GM13976 (cell line): ENCODE measurements around the gene TTC7B.

ENCODE experiments used
- DNase-seq: peaks from one replicate; pipeline ENCODE4 v3.0.0; 2012; ENCODE audit warnings: low spot score
- in situ Hi-C: fragments of 300-500 bp; cut with MboI; formaldehyde crosslinking; loops from one replicate; pipeline ENCODE4 v1.12.0; 2022; ENCODE audit warnings: low sequenced_read_pairs, mixed read lengths, inconsistent platforms; ENCODE audit not compliant: unreplicated experiment
- TF ChIP-seq, protein P1 (sequence below): IDR thresholded peaks from 2 replicates; pipeline ENCODE4 v1.5.1; 2012; ENCODE audit warnings: borderline replicate concordance, mild to moderate bottlenecking; ENCODE audit not compliant: insufficient read depth; ENCODE audit errors: extremely low read depth, missing control alignments, control extremely low read depth

Gene TTC7B

DNA sequence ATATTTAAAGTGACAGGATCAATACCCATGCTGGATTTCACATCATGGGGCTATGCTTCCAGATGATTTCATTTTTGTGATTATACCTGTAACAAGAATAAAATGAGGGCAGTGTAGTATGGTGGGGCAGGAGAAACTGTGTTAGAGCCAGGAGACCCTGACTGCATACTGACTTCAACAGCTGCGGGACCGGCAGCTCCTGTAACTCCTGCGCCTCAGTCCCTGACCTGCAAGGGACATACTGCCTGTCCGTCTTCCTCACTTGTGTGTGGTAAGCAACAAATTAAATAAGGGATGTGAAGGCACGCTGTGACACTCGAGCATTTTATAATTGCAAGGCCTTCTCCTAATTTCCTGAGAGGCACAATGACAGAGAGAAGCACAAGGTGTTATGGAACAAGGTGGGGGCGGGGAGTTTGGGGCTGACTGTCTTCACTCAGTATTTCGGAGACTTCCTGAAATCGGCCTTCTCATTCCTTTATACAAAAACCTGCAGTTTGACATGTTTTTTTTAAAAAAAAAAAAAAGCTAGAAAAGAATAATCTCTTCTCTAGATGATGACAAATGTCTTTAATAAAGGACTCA lies 164.2 kb downstream of the TTC7B start:
- no peak for DNase-seq
- TF ChIP-seq, protein P1, sequence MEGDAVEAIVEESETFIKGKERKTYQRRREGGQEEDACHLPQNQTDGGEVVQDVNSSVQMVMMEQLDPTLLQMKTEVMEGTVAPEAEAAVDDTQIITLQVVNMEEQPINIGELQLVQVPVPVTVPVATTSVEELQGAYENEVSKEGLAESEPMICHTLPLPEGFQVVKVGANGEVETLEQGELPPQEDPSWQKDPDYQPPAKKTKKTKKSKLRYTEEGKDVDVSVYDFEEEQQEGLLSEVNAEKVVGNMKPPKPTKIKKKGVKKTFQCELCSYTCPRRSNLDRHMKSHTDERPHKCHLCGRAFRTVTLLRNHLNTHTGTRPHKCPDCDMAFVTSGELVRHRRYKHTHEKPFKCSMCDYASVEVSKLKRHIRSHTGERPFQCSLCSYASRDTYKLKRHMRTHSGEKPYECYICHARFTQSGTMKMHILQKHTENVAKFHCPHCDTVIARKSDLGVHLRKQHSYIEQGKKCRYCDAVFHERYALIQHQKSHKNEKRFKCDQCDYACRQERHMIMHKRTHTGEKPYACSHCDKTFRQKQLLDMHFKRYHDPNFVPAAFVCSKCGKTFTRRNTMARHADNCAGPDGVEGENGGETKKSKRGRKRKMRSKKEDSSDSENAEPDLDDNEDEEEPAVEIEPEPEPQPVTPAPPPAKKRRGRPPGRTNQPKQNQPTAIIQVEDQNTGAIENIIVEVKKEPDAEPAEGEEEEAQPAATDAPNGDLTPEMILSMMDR = no peak
- in situ Hi-C loops = no loop called here

DNA sequence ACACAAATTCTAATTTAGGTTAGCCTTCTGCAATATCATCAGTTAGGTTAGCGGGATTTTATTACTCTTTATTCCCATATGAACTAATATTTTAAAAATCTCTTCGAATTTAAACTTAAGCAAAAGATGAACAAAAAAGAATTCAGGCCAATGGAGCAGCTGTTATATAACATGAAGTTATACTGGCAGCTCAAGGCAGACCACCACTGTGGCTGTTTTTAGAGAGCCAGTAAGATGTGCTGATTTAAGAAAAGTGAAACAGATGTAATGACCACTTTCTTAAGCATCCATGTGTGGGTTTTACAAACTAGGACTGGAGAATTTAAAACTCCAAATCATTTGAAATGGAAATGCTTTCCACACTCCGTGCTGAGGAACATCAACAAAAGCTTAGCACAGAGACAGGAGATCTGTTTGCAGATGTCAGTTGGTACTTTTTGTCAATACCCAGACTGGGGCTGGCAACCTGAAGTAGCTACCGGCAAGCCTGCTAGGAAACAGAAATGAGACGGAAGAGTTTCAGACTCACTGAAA lies 164.9 kb downstream of the TTC7B start:
- in situ Hi-C loops = no loop called here
- TF ChIP-seq, protein P1 = no peak
- DNase-seq = no peak

DNA sequence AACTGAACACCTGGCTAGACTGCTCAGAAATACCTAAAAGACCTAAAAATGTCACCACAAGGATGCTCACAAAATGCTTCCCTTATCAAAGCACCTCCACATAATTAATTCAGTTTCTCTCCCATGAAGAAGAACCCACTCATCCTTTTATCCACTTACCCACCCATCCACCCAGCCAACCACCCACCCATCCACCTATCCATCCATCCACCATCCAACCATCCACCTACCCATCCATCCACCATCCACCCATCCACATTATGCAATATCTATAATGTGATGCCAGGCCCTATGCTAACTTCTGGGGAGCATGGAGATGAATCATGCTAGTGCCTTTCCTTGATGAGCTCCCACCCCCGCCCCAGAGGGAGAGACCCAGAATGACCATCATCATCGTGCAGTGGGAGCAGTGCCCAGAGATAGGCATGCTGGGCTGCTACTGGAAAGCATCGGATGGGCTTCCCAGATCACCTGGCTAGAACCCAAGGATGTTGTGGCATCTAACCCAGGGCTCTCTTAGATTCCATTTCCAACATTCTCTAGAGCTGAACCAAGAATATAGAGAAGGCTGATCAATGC lies 166.6 kb downstream of the TTC7B start:
- in situ Hi-C loops = no loop called here
- TF ChIP-seq, protein P1 = no peak

DNA sequence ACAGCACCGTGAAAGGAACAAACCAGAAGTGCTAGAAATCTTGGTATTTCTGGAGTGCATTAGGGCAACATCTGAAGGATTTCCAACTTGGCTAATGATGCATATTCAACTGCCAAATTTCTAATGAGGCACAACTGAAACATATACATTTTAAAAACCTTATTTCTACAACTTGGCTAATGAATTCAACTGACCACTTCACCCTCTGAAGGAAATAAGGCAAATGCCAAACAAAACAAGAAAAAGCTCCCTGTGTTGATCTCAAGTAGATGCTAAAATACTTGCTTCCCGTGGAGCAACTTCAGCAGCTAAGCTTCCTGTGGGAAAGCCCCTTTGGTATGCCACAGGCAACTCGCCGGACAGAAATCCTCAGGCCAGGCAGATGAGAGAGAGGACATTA lies 167.1 kb downstream of the TTC7B start:
- TF ChIP-seq, protein P1 = no peak
- DNase-seq = no peak
- in situ Hi-C loops = no loop called here

More for the DNA sequence above, 166.6 kb downstream of the TTC7B start:
- no peak for DNase-seq

DNA sequence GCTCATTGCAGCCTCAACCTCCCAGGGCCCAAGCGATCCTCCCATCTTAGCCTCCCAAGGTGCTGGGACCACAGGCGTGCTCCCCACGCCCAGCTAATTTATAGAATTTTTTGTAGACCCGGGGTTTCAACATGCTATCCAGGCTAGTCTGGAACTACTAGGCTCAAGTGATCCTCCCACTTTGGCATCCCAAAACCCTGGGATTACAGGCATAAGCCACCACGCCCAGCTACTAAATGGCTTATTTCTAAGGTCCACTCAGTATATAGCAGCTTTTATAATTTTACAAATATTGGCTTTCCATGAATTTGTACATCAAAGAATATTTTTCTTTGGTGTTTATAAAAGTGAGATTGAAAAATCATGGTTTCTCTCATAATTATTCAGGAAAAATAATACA lies 167.8 kb downstream of the TTC7B start:
- no peak for DNase-seq
- TF ChIP-seq, protein P1 = no peak
- in situ Hi-C loops = no loop called here

DNA sequence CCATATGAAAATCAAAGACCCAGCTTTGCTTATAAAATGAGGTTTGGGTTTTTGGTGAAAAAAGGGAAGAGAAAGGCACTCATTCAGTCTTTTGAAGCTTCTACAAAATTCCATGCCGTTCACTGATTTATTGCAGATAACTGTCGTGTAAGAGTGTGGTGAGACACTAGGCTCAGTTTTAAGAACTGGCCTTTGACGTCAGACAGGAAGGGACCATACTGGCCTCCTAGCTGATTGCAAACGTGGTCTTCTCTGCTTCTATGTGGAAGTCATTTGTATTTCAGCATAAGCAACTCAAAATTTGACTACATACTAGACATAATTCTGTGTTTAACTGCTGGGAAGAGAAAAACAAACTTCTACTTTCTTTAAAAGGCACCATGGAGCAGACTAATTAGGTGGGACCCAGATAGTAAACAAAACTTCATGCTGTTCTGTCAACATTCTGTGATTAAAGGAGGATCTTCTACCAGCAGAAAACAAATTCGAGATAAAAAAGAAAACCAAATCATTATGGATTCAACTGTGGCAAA lies 168.7 kb downstream of the TTC7B start:
- no peak for DNase-seq
- TF ChIP-seq, protein P1 = no peak
- in situ Hi-C loops = no loop called here
